H1 (cell line): ENCODE data around the gene MAPK8IP3.

Source experiments
- BACH1 ChIP-seq: IDR thresholded peaks from 2 replicates; pipeline ENCODE4 v1.6.1; 2012; ENCODE audit warnings: low read length, improper control_type of control experiment
- EP300 ChIP-seq, 2 experiments: IDR thresholded peaks; 1 replicate in 1 of 2; 2 replicates in 1 of 2; pipeline ENCODE4 v1.6.1; 2011 to 2012; ENCODE audit warnings: low read depth in 2 of 2, low read length in 2 of 2, mild to moderate bottlenecking in 2 of 2, borderline replicate concordance in 1 of 2, inconsistent platforms in 1 of 2, moderate library complexity in 1 of 2
- TF ChIP-seq, protein P1 (sequence below), 3 experiments: IDR thresholded peaks; 1 replicate in 2 of 3; 2 replicates in 1 of 3; pipeline versions ENCODE4 v1.5.1 to v1.6.1; 2011; ENCODE audit warnings: low read length in 3 of 3, mild to moderate bottlenecking in 3 of 3, inconsistent platforms in 2 of 3, low read depth in 1 of 3, moderate library complexity in 1 of 3; ENCODE audit not compliant: insufficient read depth in 1 of 3; ENCODE audit errors: control extremely low read depth in 1 of 3

DNA sequence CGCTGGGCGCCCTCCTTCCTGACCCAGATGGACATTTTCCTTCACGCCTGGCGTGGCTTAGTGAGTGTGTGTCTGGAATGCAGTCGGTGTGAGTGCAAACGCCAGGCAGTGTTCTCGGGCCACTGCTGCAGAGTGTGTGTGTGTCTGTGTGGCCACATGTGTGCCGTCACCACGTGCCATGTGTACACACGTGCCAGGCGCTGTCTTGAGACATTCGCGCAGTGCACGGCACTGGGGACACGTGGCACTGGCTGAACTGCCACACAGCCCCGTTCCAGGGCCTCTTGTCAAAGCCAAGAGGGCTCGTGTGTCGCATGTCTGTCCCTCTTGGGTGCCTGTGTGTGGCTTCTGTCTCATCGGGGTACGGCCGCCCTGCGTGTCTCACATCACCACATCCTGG is 28.8 kb downstream of the MAPK8IP3 start:
- TF ChIP-seq, protein P1, sequence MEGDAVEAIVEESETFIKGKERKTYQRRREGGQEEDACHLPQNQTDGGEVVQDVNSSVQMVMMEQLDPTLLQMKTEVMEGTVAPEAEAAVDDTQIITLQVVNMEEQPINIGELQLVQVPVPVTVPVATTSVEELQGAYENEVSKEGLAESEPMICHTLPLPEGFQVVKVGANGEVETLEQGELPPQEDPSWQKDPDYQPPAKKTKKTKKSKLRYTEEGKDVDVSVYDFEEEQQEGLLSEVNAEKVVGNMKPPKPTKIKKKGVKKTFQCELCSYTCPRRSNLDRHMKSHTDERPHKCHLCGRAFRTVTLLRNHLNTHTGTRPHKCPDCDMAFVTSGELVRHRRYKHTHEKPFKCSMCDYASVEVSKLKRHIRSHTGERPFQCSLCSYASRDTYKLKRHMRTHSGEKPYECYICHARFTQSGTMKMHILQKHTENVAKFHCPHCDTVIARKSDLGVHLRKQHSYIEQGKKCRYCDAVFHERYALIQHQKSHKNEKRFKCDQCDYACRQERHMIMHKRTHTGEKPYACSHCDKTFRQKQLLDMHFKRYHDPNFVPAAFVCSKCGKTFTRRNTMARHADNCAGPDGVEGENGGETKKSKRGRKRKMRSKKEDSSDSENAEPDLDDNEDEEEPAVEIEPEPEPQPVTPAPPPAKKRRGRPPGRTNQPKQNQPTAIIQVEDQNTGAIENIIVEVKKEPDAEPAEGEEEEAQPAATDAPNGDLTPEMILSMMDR (IDR thresholded peaks at IDR 0.05; ENCODE audit: control extremely low read depth in 1 of 3, insufficient read depth in 1 of 3, low read depth in 1 of 3, low read length in 3 of 3), result no peak
- TF ChIP-seq BACH1 (no peak), EP300 (IDR thresholded peaks at IDR 0.05; ENCODE audit: borderline replicate concordance in 1 of 2, low read depth in 2 of 2, low read length in 2 of 2) (no peak)
